Cerebellar cortex (tissue), 1 donor: ENCODE measurements around the gene IFIT1.
A peak's percentile ranks its signal among the peaks of the same experiment; 100 is the strongest.
"Not testable (repeated sequence)": the region's sequence is repeated elsewhere in the genome, so short reads cannot be mapped to it uniquely, and the experiment has no call there.

Source experiments
- DNase-seq: peaks from one replicate; pipeline ENCODE4 v3.0.0-alpha.2; 2015; ENCODE audit warnings: low spot score

The IFIT1 gene

GRCh38 chr10:89391907-89392756 is at the start of gene IFIT1:
Gene IFIT1 (plus strand): TSS chr10:89392623. CDS start chr10:89392713, 90 bp downstream.
- DNase-seq: peak; percentile 97

- DNase-seq: no peak
Measured at GRCh38 chr10:89343089-89343767, 49.2 kb upstream of the IFIT1 start.

GRCh38 chr10:89344156-89344555 is 48.3 kb upstream of the IFIT1 start:
- no peak for DNase-seq

- no peak for DNase-seq
Measured at GRCh38 chr10:89345367-89346000, 46.9 kb upstream of the IFIT1 start.

GRCh38 chr10:89346405-89347254 is 45.8 kb upstream of the IFIT1 start:
- no peak for DNase-seq

- no peak for DNase-seq
Measured at GRCh38 chr10:89347701-89348457, 44.5 kb upstream of the IFIT1 start.

- no peak for DNase-seq
Measured at GRCh38 chr10:89348481-89348880, 43.9 kb upstream of the IFIT1 start.

GRCh38 chr10:89348975-89349374 is 43.4 kb upstream of the IFIT1 start:
- DNase-seq: no peak

GRCh38 chr10:89350631-89351315 is 41.6 kb upstream of the IFIT1 start:
- not testable (repeated sequence) for DNase-seq

- DNase-seq: no peak
Measured at GRCh38 chr10:89351412-89351779, 41.0 kb upstream of the IFIT1 start.

GRCh38 chr10:89351780-89352597 is 40.4 kb upstream of the IFIT1 start:
- no peak for DNase-seq

- DNase-seq: no peak
Measured at GRCh38 chr10:89352802-89353201, 39.6 kb upstream of the IFIT1 start.

- no peak for DNase-seq
Measured at GRCh38 chr10:89355394-89355931, 37.0 kb upstream of the IFIT1 start.

- DNase-seq: no peak
Measured at GRCh38 chr10:89357096-89357495, 35.3 kb upstream of the IFIT1 start.

- no peak for DNase-seq
Measured at GRCh38 chr10:89357975-89358374, 34.4 kb upstream of the IFIT1 start.

GRCh38 chr10:89360157-89360556 is 32.3 kb upstream of the IFIT1 start:
- DNase-seq: no peak

GRCh38 chr10:89362929-89363328 is 29.5 kb upstream of the IFIT1 start:
- no peak for DNase-seq

- DNase-seq: no peak
Measured at GRCh38 chr10:89363729-89364442, 28.5 kb upstream of the IFIT1 start.

- DNase-seq: no peak
Measured at GRCh38 chr10:89364531-89364930, 27.9 kb upstream of the IFIT1 start.
